ENCODE results near the gene TRIP6.

The TRIP6 gene

DNA sequence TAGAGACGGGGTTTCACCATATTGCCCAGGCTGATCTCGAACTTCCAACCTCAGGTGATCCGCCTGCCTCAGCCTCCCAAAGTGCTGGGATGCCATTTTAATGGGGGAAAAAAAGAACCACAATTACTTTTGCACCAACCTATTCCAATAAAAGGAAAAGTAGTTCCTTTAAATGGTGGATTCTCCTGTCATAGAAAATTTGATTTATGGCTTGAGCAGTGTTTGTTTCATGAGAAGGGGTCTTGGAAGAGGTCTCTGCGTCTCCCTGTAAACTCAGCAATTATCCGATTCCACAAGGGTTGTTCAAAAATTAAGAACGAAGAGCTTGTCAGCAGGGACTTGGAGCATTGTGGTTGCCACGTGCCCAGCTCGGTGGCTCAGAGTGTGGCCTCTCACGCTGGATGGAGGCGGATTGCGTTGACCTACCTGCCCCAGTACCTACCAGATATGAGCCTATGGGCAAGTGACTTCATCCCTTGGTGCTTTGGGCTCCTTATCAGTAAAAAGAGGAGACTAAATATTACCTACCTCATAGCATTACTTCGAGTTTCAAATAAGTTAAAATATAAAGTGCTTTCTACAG is 2.8 kb upstream of the TRIP6 start:
- Histone ChIP-seq H2BK5ac (ENCODE audit: low read length) (no peak overlapping the region), H3K27ac (replicated peaks; ENCODE audit: low read length) (no peak overlapping the region), H4K8ac (ENCODE audit: low read depth, low read length) (no peak overlapping the region), H3K79me1 (ENCODE audit: low read depth, low read length) (peaks cover 19% of the 10 kb centered on the region), H3K18ac (ENCODE audit: low read length) (no peak overlapping the region), H3K23ac (ENCODE audit: low read depth, low read length, poor library complexity) (no peak overlapping the region), H4K91ac (ENCODE audit: low read depth, low read length, poor library complexity) (no peak overlapping the region), H2BK12ac (ENCODE audit: low read length) (no peak overlapping the region), H3K4me3 (ENCODE audit: low read length in 2 of 2) (no peak overlapping the region), H3K27me3 (ENCODE audit: control insufficient read depth in 3 of 3, insufficient read depth in 3 of 3, low read depth in 1 of 3, low read length in 3 of 3) (no peaks in the 10 kb centered on the region), H3K4ac (ENCODE audit: low read length) (no peak overlapping the region), H2BK120ac (ENCODE audit: low read depth, low read length) (no peak overlapping the region), H3K4me1 (ENCODE audit: control insufficient read depth in 2 of 2, insufficient read depth in 1 of 2, low read depth in 1 of 2, low read length in 2 of 2) (peaks cover 11 to 13% of the 10 kb centered on the region in 2 donors), H3K9me3 (replicated peaks in 1 of 2; ENCODE audit: control insufficient read depth in 2 of 2, insufficient read depth in 1 of 2, low read depth in 1 of 2, low read length in 2 of 2) (no peaks in the 10 kb centered on the region), H3K9ac (ENCODE audit: low read depth, low read length, poor library complexity) (no peak overlapping the region), H3K14ac (ENCODE audit: low read length) (no peak overlapping the region), H3K4me2 (ENCODE audit: insufficient read depth, low read length, poor library complexity, severe bottlenecking) (no peak overlapping the region), H3K36me3 (replicated peaks in 1 of 2; ENCODE audit: control insufficient read depth in 2 of 2, insufficient read depth in 2 of 2, low read length in 2 of 2) (peaks cover 9 to 26% of the 10 kb centered on the region in 2 donors), H2BK15ac (ENCODE audit: low read length) (no peak overlapping the region), H2AFZ (ENCODE audit: low read length) (no peak overlapping the region), H2AK5ac (ENCODE audit: low read depth, low read length) (no peak overlapping the region)
- no CpG with 5 or more reads among the region's 12 CpGs for WGBS, 2 donors (ENCODE audit: extremely low coverage in 2 of 2, insufficient read length in 2 of 2, insufficient replicate concordance in 1 of 2)
- no peak for DNase-seq (ENCODE audit: low spot score)

DNA sequence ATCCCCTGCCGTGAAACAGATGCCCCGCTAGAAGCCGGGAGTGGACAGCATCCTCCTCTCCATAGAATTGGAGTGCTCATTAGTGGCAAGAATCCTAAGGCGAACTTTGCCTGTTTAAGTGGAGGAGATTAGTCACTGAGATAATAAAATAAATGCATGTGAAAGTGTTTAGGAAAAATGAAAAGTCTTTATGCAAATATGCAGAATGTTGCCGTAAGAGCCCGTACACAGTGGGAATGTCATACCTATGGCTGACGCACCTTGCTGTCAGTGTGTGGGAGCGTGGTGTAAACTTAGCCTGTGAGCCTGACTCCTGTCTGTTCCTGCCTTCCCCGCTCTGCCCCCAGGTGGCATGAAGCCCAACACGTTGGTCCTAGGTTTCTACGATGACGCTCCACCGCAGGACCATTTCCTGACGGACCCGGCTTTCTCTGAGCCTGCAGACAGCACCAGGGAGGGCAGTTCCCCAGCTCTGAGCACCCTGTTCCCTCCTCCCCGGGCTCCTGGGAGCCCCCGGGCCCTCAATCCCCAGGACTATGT is 1.7 kb upstream of the TRIP6 start:
- Histone ChIP-seq H2BK15ac (ENCODE audit: low read length) (peak overlapping the region; percentile 99), H3K36me3 (replicated peaks in 1 of 2; ENCODE audit: control insufficient read depth in 2 of 2, insufficient read depth in 2 of 2, low read length in 2 of 2) (peaks cover 8 to 30% of the 10 kb centered on the region in 2 donors), H4K91ac (ENCODE audit: low read depth, low read length, poor library complexity) (no peak overlapping the region), H3K18ac (ENCODE audit: low read length) (peak overlapping the region; percentile 38), H3K4me1 (ENCODE audit: control insufficient read depth in 2 of 2, insufficient read depth in 1 of 2, low read depth in 1 of 2, low read length in 2 of 2) (peaks cover 11 to 13% of the 10 kb centered on the region in 2 donors), H3K4me3 (ENCODE audit: low read length in 2 of 2) (peak overlapping the region in 1 of 2 donors; percentile 28), H2BK5ac (ENCODE audit: low read length) (peak overlapping the region; percentile 100), H2AK5ac (ENCODE audit: low read depth, low read length) (peak overlapping the region; percentile 84), H3K27me3 (ENCODE audit: control insufficient read depth in 3 of 3, insufficient read depth in 3 of 3, low read depth in 1 of 3, low read length in 3 of 3) (no peaks in the 10 kb centered on the region), H3K9ac (ENCODE audit: low read depth, low read length, poor library complexity) (no peak overlapping the region), H3K4ac (ENCODE audit: low read length) (no peak overlapping the region), H3K14ac (ENCODE audit: low read length) (peak overlapping the region; percentile 21), H4K8ac (ENCODE audit: low read depth, low read length) (peak overlapping the region; percentile 65), H2BK120ac (ENCODE audit: low read depth, low read length) (no peak overlapping the region), H3K9me3 (replicated peaks in 1 of 2; ENCODE audit: control insufficient read depth in 2 of 2, insufficient read depth in 1 of 2, low read depth in 1 of 2, low read length in 2 of 2) (no peaks in the 10 kb centered on the region), H3K79me1 (ENCODE audit: low read depth, low read length) (peaks cover 17% of the 10 kb centered on the region), H2BK12ac (ENCODE audit: low read length) (peak overlapping the region; percentile 75), H3K23ac (ENCODE audit: low read depth, low read length, poor library complexity) (no peak overlapping the region), H2AFZ (ENCODE audit: low read length) (no peak overlapping the region), H3K27ac (replicated peaks; ENCODE audit: low read length) (no peak overlapping the region), H3K4me2 (ENCODE audit: insufficient read depth, low read length, poor library complexity, severe bottlenecking) (no peak overlapping the region)
- no peak for DNase-seq (ENCODE audit: low spot score)
- WGBS, 2 donors (ENCODE audit: extremely low coverage in 2 of 2, insufficient read length in 2 of 2, insufficient replicate concordance in 1 of 2), result no CpG with 5 or more reads among the region's 17 CpGs

DNA sequence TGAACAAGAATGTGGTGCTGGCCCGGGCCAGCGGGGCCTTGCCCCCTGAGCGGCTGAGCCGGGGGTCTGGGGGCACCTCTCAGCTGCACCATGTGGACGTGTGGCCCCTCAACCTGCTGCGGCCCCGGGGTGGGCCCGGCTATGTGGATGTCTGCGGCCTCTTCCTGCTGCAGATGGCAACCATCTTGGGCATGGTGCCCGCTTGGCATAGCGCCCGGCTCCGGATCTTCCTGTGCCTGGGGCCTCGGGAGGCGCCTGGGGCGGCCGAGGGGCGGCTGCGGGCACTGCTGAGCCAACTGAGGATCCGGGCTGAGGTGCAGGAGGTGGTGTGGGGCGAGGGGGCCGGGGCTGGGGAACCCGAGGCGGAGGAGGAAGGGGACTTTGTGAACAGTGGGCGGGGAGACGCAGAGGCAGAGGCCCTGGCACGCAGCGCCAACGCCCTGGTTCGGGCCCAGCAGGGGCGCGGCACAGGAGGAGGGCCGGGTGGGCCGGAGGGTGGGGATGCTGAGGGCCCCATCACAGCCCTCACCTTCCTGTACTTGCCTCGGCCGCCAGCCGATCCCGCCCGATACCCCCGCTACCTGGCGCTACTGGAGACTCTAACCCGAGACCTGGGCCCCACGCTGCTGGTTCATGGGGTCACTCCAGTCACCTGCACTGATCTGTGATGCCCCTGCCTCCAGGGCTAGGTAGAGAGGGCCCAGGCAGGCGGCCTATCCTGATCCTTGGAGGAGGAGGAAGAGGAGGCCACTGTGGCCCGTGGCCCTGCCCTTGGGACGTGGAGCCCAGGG is 1.1 kb upstream of the TRIP6 start:
- Histone ChIP-seq H3K27me3 (ENCODE audit: control insufficient read depth in 3 of 3, insufficient read depth in 3 of 3, low read depth in 1 of 3, low read length in 3 of 3) (no peaks in the 10 kb centered on the region), H2BK12ac (ENCODE audit: low read length) (peak overlapping the region; percentile 100), H3K79me1 (ENCODE audit: low read depth, low read length) (peaks cover 17% of the 10 kb centered on the region), H3K18ac (ENCODE audit: low read length) (peak overlapping the region; percentile 99), H3K23ac (ENCODE audit: low read depth, low read length, poor library complexity) (peak overlapping the region; percentile 80), H4K91ac (ENCODE audit: low read depth, low read length, poor library complexity) (peak overlapping the region; percentile 85), H3K4me1 (ENCODE audit: control insufficient read depth in 2 of 2, insufficient read depth in 1 of 2, low read depth in 1 of 2, low read length in 2 of 2) (peaks cover 11 to 13% of the 10 kb centered on the region in 2 donors), H3K4me2 (ENCODE audit: insufficient read depth, low read length, poor library complexity, severe bottlenecking) (peak overlapping the region; percentile 89), H3K4ac (ENCODE audit: low read length) (peak overlapping the region; percentile 66), H2BK120ac (ENCODE audit: low read depth, low read length) (peak overlapping the region; percentile 97), H3K36me3 (replicated peaks in 1 of 2; ENCODE audit: control insufficient read depth in 2 of 2, insufficient read depth in 2 of 2, low read length in 2 of 2) (peaks cover 11 to 31% of the 10 kb centered on the region in 2 donors), H2AK5ac (ENCODE audit: low read depth, low read length) (peak overlapping the region; percentile 100), H3K9ac (ENCODE audit: low read depth, low read length, poor library complexity) (peak overlapping the region; percentile 81), H2BK5ac (ENCODE audit: low read length) (peak overlapping the region; percentile 100), H3K4me3 (ENCODE audit: low read length in 2 of 2) (peak overlapping the region in 1 of 2 donors; percentile 93), H2AFZ (ENCODE audit: low read length) (peak overlapping the region; percentile 99), H2BK15ac (ENCODE audit: low read length) (peak overlapping the region; percentile 99), H3K14ac (ENCODE audit: low read length) (peak overlapping the region; percentile 94), H4K8ac (ENCODE audit: low read depth, low read length) (peak overlapping the region; percentile 82), H3K9me3 (replicated peaks in 1 of 2; ENCODE audit: control insufficient read depth in 2 of 2, insufficient read depth in 1 of 2, low read depth in 1 of 2, low read length in 2 of 2) (no peaks in the 10 kb centered on the region), H3K27ac (replicated peaks; ENCODE audit: low read length) (no peak overlapping the region)
- WGBS, 2 donors (ENCODE audit: extremely low coverage in 2 of 2, insufficient read length in 2 of 2, insufficient replicate concordance in 1 of 2), result no CpG with 5 or more reads among the region's 46 CpGs
- no peak for DNase-seq (ENCODE audit: low spot score)

DNA sequence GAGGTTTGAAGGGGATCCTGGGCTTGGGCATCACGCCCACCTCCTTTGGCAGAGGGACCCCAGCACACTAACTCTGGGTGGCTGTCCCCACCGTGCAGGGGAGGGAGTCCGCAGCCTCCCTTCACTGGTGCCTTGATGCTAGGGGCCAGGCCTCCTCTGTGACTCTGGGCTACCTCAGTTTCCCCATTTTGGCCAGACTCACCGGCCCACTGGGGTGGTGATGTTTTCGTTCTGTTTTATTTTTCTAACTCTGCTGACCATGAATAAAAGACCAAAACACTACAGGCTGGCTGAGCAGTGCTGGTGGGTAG is 503 bp upstream of the TRIP6 start:
- peak overlapping the region; percentile 99 for H2BK15ac ChIP-seq (ENCODE audit: low read length)
- peak overlapping the region; percentile 97 for H2BK120ac ChIP-seq (ENCODE audit: low read depth, low read length)
- peak overlapping the region; percentile 66 for H3K4ac ChIP-seq (ENCODE audit: low read length)
- H4K8ac ChIP-seq (ENCODE audit: low read depth, low read length), result peak overlapping the region; percentile 82
- peak overlapping the region; percentile 85 for H4K91ac ChIP-seq (ENCODE audit: low read depth, low read length, poor library complexity)
- no peaks in the 10 kb centered on the region for H3K9me3 ChIP-seq (replicated peaks in 1 of 2; ENCODE audit: control insufficient read depth in 2 of 2, insufficient read depth in 1 of 2, low read depth in 1 of 2, low read length in 2 of 2)
- peak overlapping the region; percentile 99 for H3K18ac ChIP-seq (ENCODE audit: low read length)
- H3K14ac ChIP-seq (ENCODE audit: low read length), result peak overlapping the region; percentile 94
- H3K23ac ChIP-seq (ENCODE audit: low read depth, low read length, poor library complexity), result peak overlapping the region; percentile 80
- H3K4me3 ChIP-seq (ENCODE audit: low read length in 2 of 2), result peak overlapping the region; percentile 87 to 93
- H3K9ac ChIP-seq (ENCODE audit: low read depth, low read length, poor library complexity), result peak overlapping the region; percentile 81
- DNase-seq (ENCODE audit: low spot score), result no peak
- H3K27ac ChIP-seq (replicated peaks; ENCODE audit: low read length), result no peak overlapping the region
- H2BK12ac ChIP-seq (ENCODE audit: low read length), result peak overlapping the region; percentile 100
- H3K79me1 ChIP-seq (ENCODE audit: low read depth, low read length), result peaks cover 17% of the 10 kb centered on the region
- no CpG with 5 or more reads among the region's 5 CpGs for WGBS, 2 donors (ENCODE audit: extremely low coverage in 2 of 2, insufficient read length in 2 of 2, insufficient replicate concordance in 1 of 2)
- H3K4me1 ChIP-seq (ENCODE audit: control insufficient read depth in 2 of 2, insufficient read depth in 1 of 2, low read depth in 1 of 2, low read length in 2 of 2), result peaks cover 11 to 13% of the 10 kb centered on the region in 2 donors
- H3K27me3 ChIP-seq (ENCODE audit: control insufficient read depth in 3 of 3, insufficient read depth in 3 of 3, low read depth in 1 of 3, low read length in 3 of 3), result no peaks in the 10 kb centered on the region
- peak overlapping the region; percentile 100 for H2BK5ac ChIP-seq (ENCODE audit: low read length)
- peak overlapping the region; percentile 89 for H3K4me2 ChIP-seq (ENCODE audit: insufficient read depth, low read length, poor library complexity, severe bottlenecking)
- peaks cover 15 to 36% of the 10 kb centered on the region in 2 donors for H3K36me3 ChIP-seq (replicated peaks in 1 of 2; ENCODE audit: control insufficient read depth in 2 of 2, insufficient read depth in 2 of 2, low read length in 2 of 2)
- peak overlapping the region; percentile 100 for H2AK5ac ChIP-seq (ENCODE audit: low read depth, low read length)
- peak overlapping the region; percentile 99 for H2AFZ ChIP-seq (ENCODE audit: low read length)

Measured in neuronal stem cell (in vitro differentiated cells).